Lower leg skin (tissue), 3 donors: ENCODE measurements around the gene SLC13A3.

Source experiments
- CTCF ChIP-seq, 3 donors: fragments of 450-650 bp; IDR thresholded peaks; one replicate each; pipeline ENCODE4 v1.5.1; 2016; ENCODE audit warnings: antibody characterized with exemption in 3 of 3, mild to moderate bottlenecking in 3 of 3, moderate library complexity in 2 of 3
- POLR2A ChIP-seq, 2 donors: fragments of 450-650 bp; IDR thresholded peaks; one replicate each; pipeline ENCODE4 v1.6.1; 2016 to 2017; ENCODE audit warnings: antibody characterized with exemption in 2 of 2, mild to moderate bottlenecking in 1 of 2, moderate library complexity in 1 of 2

GRCh38 chr20:46657618-46658017, 6.4 kb upstream of the SLC13A3 start:
- TF ChIP-seq CTCF (IDR thresholded peaks at IDR 0.05) (no peak), POLR2A (IDR thresholded peaks at IDR 0.05) (no peak)
